HG03575 (cell line): ENCODE measurements around the gene PRAF2.

Source experiments
- ATAC-seq: cut with Tn5 transposase; IDR thresholded peaks from one replicate; pipeline ENCODE4 v1.9.1; 2021; ENCODE audit not compliant: unreplicated experiment, insufficient number of reproducible peaks, low FRiP score; ENCODE audit errors: extremely low read depth

The PRAF2 gene

GRCh38 chrX:49073601-49074575, at the start of gene PRAF2:
TSS of gene PRAF2 (minus strand) at chrX:49074002. CDS start at chrX:49073987, 15 bp downstream.
- ATAC-seq, result no peak

GRCh38 chrX:49122499-49122898, 48.7 kb upstream of the PRAF2 start:
- ATAC-seq, result no peak

GRCh38 chrX:49120091-49120490, 46.3 kb upstream of the PRAF2 start:
- ATAC-seq, result no peak

GRCh38 chrX:49117581-49117980, 43.8 kb upstream of the PRAF2 start:
- no peak for ATAC-seq

GRCh38 chrX:49116716-49117115, 42.9 kb upstream of the PRAF2 start:
- ATAC-seq, result no peak

- ATAC-seq, result no peak
These were observed 42.3 kb upstream of the PRAF2 start for GRCh38 chrX:49116076-49116475.

GRCh38 chrX:49111791-49112190, 38.0 kb upstream of the PRAF2 start:
- ATAC-seq, result no peak

GRCh38 chrX:49110417-49110816, 36.6 kb upstream of the PRAF2 start:
- ATAC-seq, result no peak

- ATAC-seq, result no peak
These were observed 34.8 kb upstream of the PRAF2 start for GRCh38 chrX:49108641-49109040.

- ATAC-seq, result no peak
These were observed 33.1 kb upstream of the PRAF2 start for GRCh38 chrX:49106930-49107329.

GRCh38 chrX:49106296-49106695, 32.5 kb upstream of the PRAF2 start:
- ATAC-seq, result no peak

- no peak for ATAC-seq
These were observed 29.8 kb upstream of the PRAF2 start for GRCh38 chrX:49103637-49104036.

GRCh38 chrX:49102190-49102589, 28.4 kb upstream of the PRAF2 start:
- ATAC-seq, result no peak

GRCh38 chrX:49101629-49101984, 27.8 kb upstream of the PRAF2 start:
- ATAC-seq, result no peak

GRCh38 chrX:49100704-49101628, 27.2 kb upstream of the PRAF2 start:
- peak; percentile 47 for ATAC-seq

- no peak for ATAC-seq
These were observed 22.6 kb upstream of the PRAF2 start for GRCh38 chrX:49096419-49096818.

- no peak for ATAC-seq
These were observed 15.8 kb upstream of the PRAF2 start for GRCh38 chrX:49089553-49089952.

- ATAC-seq, result no peak
These were observed 8.6 kb upstream of the PRAF2 start for GRCh38 chrX:49082271-49082871.
